HAP-1 (cell line): ENCODE results near the gene STRBP.

Experiments used
- DNase-seq, 2 experiments: peaks; one replicate each; pipeline ENCODE4 v3.0.0-alpha.2; 2016 to 2020; ENCODE audit warnings: low spot score in 2 of 2
- H3K27me3 ChIP-seq: fragments of 250-450 bp; sonication (Bioruptor Pico); 2 replicates; pipeline ENCODE4 v1.5.1; 2020; ENCODE audit warnings: low read depth, mild to moderate bottlenecking, moderate library complexity
- H3K36me3 ChIP-seq: fragments of 250-450 bp; sonication (Bioruptor Pico); replicated peaks from 2 replicates; pipeline ENCODE4 v1.5.1; 2020; ENCODE audit warnings: mild to moderate bottlenecking
- H3K4me1 ChIP-seq: fragments of 250-450 bp; sonication (Bioruptor Pico); 2 replicates; pipeline ENCODE4 v1.5.1; 2020; ENCODE audit warnings: mild to moderate bottlenecking
- H3K4me3 ChIP-seq: fragments of 250-450 bp; sonication (Bioruptor Pico); 2 replicates; pipeline ENCODE4 v1.5.1; 2020; ENCODE audit warnings: mild to moderate bottlenecking, moderate library complexity
- H3K9me3 ChIP-seq: fragments of 250-450 bp; sonication (Bioruptor Pico); 2 replicates; pipeline ENCODE4 v1.5.1; 2020; ENCODE audit warnings: mild to moderate bottlenecking, moderate library complexity
- in situ Hi-C: fragments of 300-500 bp; cut with MboI; formaldehyde crosslinking; loops from 3 replicates; pipeline ENCODE4 v1.14.3; 2020; ENCODE audit warnings: low sequenced_read_pairs, inconsistent platforms, mixed read lengths

Gene STRBP

GRCh38 chr9:123112015-123112975 lies 156.1 kb downstream of the STRBP start:
- Histone ChIP-seq H3K9me3 (no peaks in the 10 kb centered on the region), H3K4me1 (no peaks in the 10 kb centered on the region), H3K4me3 (no peak overlapping the region), H3K36me3 (peaks cover 21% of the 10 kb centered on the region), H3K27me3 (no peaks in the 10 kb centered on the region)
- DNase-seq = no peak
- in situ Hi-C loops = no loop called here

GRCh38 chr9:123111427-123112014 lies 156.9 kb downstream of the STRBP start:
- H3K36me3 ChIP-seq = peaks cover 21% of the 10 kb centered on the region
- H3K9me3 ChIP-seq = no peaks in the 10 kb centered on the region
- H3K27me3 ChIP-seq = no peaks in the 10 kb centered on the region
- no peak for DNase-seq
- in situ Hi-C loops = no loop called here
- no peak overlapping the region for H3K4me3 ChIP-seq
- no peaks in the 10 kb centered on the region for H3K4me1 ChIP-seq

- no peak for DNase-seq
- Histone ChIP-seq H3K4me1 (no peaks in the 10 kb centered on the region), H3K27me3 (no peaks in the 10 kb centered on the region), H3K9me3 (no peaks in the 10 kb centered on the region), H3K4me3 (no peak overlapping the region), H3K36me3 (peaks cover 21% of the 10 kb centered on the region)
- in situ Hi-C loops = no loop called here
Observed at GRCh38 chr9:123109540-123110279, 158.7 kb downstream of the STRBP start.

- in situ Hi-C loops = no loop called here
- no peaks in the 10 kb centered on the region for H3K27me3 ChIP-seq
- H3K4me1 ChIP-seq = no peaks in the 10 kb centered on the region
- H3K36me3 ChIP-seq = peaks cover 21% of the 10 kb centered on the region
- H3K9me3 ChIP-seq = no peaks in the 10 kb centered on the region
- no peak for DNase-seq
- H3K4me3 ChIP-seq = no peak overlapping the region
Observed at GRCh38 chr9:123108976-123109375, 159.4 kb downstream of the STRBP start.

GRCh38 chr9:123107639-123108285 lies 160.6 kb downstream of the STRBP start:
- in situ Hi-C loops = no loop called here
- no peaks in the 10 kb centered on the region for H3K27me3 ChIP-seq
- H3K4me1 ChIP-seq = no peaks in the 10 kb centered on the region
- no peak for DNase-seq
- peaks cover 28% of the 10 kb centered on the region for H3K36me3 ChIP-seq
- no peaks in the 10 kb centered on the region for H3K9me3 ChIP-seq
- H3K4me3 ChIP-seq = no peak overlapping the region

GRCh38 chr9:123105490-123105889 lies 162.9 kb downstream of the STRBP start:
- Histone ChIP-seq H3K27me3 (no peaks in the 10 kb centered on the region), H3K9me3 (no peaks in the 10 kb centered on the region), H3K4me1 (no peaks in the 10 kb centered on the region), H3K4me3 (no peak overlapping the region), H3K36me3 (peaks cover 33% of the 10 kb centered on the region)
- in situ Hi-C loops = no loop called here
- DNase-seq = no peak

GRCh38 chr9:123104807-123105206 lies 163.6 kb downstream of the STRBP start:
- H3K9me3 ChIP-seq = no peaks in the 10 kb centered on the region
- in situ Hi-C loops = no loop called here
- no peak overlapping the region for H3K4me3 ChIP-seq
- H3K4me1 ChIP-seq = no peaks in the 10 kb centered on the region
- no peak for DNase-seq
- H3K36me3 ChIP-seq = peaks cover 35% of the 10 kb centered on the region
- no peaks in the 10 kb centered on the region for H3K27me3 ChIP-seq

GRCh38 chr9:123102375-123103113 lies 165.8 kb downstream of the STRBP start:
- no peaks in the 10 kb centered on the region for H3K9me3 ChIP-seq
- in situ Hi-C loops = no loop called here
- DNase-seq = no peak
- H3K4me3 ChIP-seq = no peak overlapping the region
- no peaks in the 10 kb centered on the region for H3K27me3 ChIP-seq
- peaks cover 4% of the 10 kb centered on the region for H3K4me1 ChIP-seq
- H3K36me3 ChIP-seq = peaks cover 34% of the 10 kb centered on the region

- no peak for DNase-seq
- H3K4me1 ChIP-seq = peaks cover 23% of the 10 kb centered on the region
- in situ Hi-C loops = no loop called here
Observed at GRCh38 chr9:123099548-123099947, 168.8 kb downstream of the STRBP start.

GRCh38 chr9:123099042-123099441 lies 169.3 kb downstream of the STRBP start:
- Histone ChIP-seq H3K4me3 (no peak overlapping the region), H3K27me3 (no peaks in the 10 kb centered on the region), H3K36me3 (peaks cover 32% of the 10 kb centered on the region), H3K9me3 (no peaks in the 10 kb centered on the region), H3K4me1 (peaks cover 23% of the 10 kb centered on the region)
- in situ Hi-C loops = no loop called here
- DNase-seq = no peak

More at GRCh38 chr9:123099548-123099947, 168.8 kb downstream of the STRBP start:
- Histone ChIP-seq H3K9me3 (no peaks in the 10 kb centered on the region), H3K36me3 (peaks cover 32% of the 10 kb centered on the region), H3K4me3 (no peak overlapping the region), H3K27me3 (no peaks in the 10 kb centered on the region)

GRCh38 chr9:123098096-123098459 lies 170.3 kb downstream of the STRBP start:
- in situ Hi-C loops = no loop called here
- no peak for DNase-seq
- H3K4me1 ChIP-seq = peaks cover 27% of the 10 kb centered on the region
- H3K9me3 ChIP-seq = no peaks in the 10 kb centered on the region
- H3K27me3 ChIP-seq = no peaks in the 10 kb centered on the region
- no peak overlapping the region for H3K4me3 ChIP-seq
- peaks cover 31% of the 10 kb centered on the region for H3K36me3 ChIP-seq

- Histone ChIP-seq H3K4me1 (peaks cover 31% of the 10 kb centered on the region), H3K4me3 (no peak overlapping the region), H3K9me3 (no peaks in the 10 kb centered on the region), H3K36me3 (peaks cover 30% of the 10 kb centered on the region), H3K27me3 (no peaks in the 10 kb centered on the region)
- in situ Hi-C loops = no loop called here
- peak in 1 of 2 experiments; percentile 21 for DNase-seq
Observed at GRCh38 chr9:123097430-123098095, 170.8 kb downstream of the STRBP start.
